Gastroesophageal sphincter (tissue), 3 donors: ENCODE results near the gene SMPD2.

Source experiments
- CTCF ChIP-seq, 4 experiments: fragments of 200-600 bp in 2 of 4; fragments of 450-650 bp in 2 of 4; sonication (generic) in 1 of 4; IDR thresholded peaks; one replicate each; pipeline ENCODE4 v1.5.1; 2017 to 2019; ENCODE audit warnings: antibody characterized with exemption in 4 of 4, mild to moderate bottlenecking in 2 of 4, moderate library complexity in 2 of 4
- POLR2AphosphoS5 ChIP-seq: sonication (generic); formaldehyde crosslinking; IDR thresholded peaks from one replicate; pipeline ENCODE4 v1.6.1; 2017; ENCODE audit warnings: antibody characterized with exemption

GRCh38 chr6:109483735-109484057 is 43.2 kb downstream of the SMPD2 start:
- TF ChIP-seq CTCF (IDR thresholded peaks at IDR 0.05) (no peak), POLR2AphosphoS5 (no peak)
